HEK293 (cell line): ENCODE measurements around the gene SLC22A4.

Source experiments
- ZNF10 ChIP-seq: fragments of 450-650 bp; formaldehyde crosslinking; IDR thresholded peaks from 2 replicates; pipeline ENCODE4 v1.5.1; 2017; ENCODE audit warnings: missing biosample characterization, missing genetic modification characterization
- ZNF37A ChIP-seq: fragments of 450-650 bp; IDR thresholded peaks from 2 replicates; pipeline ENCODE4 v1.5.1; 2018; ENCODE audit warnings: missing biosample characterization, missing genetic modification characterization
- ZNF433 ChIP-seq: fragments of 450-650 bp; formaldehyde crosslinking; IDR thresholded peaks from 2 replicates; pipeline ENCODE4 v1.5.1; 2016; ENCODE audit warnings: missing biosample characterization, missing genetic modification characterization, low read depth
- ZNF449 ChIP-seq: fragments of 450-650 bp; formaldehyde crosslinking; IDR thresholded peaks from 2 replicates; pipeline ENCODE4 v1.5.1; 2017; ENCODE audit warnings: missing biosample characterization, mild to moderate bottlenecking, missing genetic modification characterization, moderate library complexity
- ZNF76 ChIP-seq: fragments of 450-650 bp; formaldehyde crosslinking; IDR thresholded peaks from 2 replicates; pipeline ENCODE4; 2016; ENCODE audit warnings: low read depth, missing biosample characterization, missing genetic modification characterization, borderline replicate concordance

DNA sequence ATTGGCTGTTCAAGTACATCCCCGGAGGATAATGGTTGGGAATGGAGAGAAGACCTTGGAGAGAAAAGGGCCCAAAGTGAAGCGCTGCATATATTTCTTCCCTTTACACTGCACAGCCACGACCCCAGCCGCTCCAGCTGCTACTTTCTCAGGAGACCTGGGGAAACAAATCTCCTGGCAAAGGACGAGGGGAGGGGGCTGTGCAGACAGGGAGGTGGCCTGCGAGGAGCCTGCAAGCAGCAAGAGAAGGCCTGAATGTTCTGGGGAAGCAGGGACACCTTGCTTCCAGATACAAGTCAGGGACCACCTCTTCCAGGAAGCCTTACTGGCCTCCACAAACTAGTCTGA is 37.4 kb upstream of the SLC22A4 start:
- TF ChIP-seq ZNF433 (tag by site-specific recombination) (no peak), ZNF37A (tag by site-specific recombination) (no peak), ZNF449 (tag by site-specific recombination) (no peak), ZNF10 (tag by site-specific recombination) (no peak), ZNF76 (tag by site-specific recombination) (no peak)
